RWPE1 (cell line): ENCODE measurements around the gene CDK5RAP2.

Experiments used
- CTCF ChIA-PET: fragments of 350-600 bp; sonication (Branson Sonifier 250); formaldehyde crosslinking; extraction: SDS; loops from one replicate; lab custom pipeline; 2021; lab: Yijun Ruan, JAX
- POLR2A ChIA-PET: fragments of 400-600 bp; formaldehyde crosslinking; extraction: SDS; loops from one replicate; lab custom pipeline; 2020; ENCODE audit warnings: antibody characterized with exemption; ENCODE audit not compliant: low non-redundant PET; lab: Yijun Ruan, JAX
- DNase-seq: peaks from one replicate; pipeline ENCODE4 v3.0.0; 2012; ENCODE audit warnings: low spot score
- H3K27ac ChIP-seq: fragments of 450-650 bp; 2 replicates; pipeline ENCODE4 v1.5.1; 2017
- TF ChIP-seq, protein P1 (sequence below): fragments of 450-650 bp; conservative IDR thresholded peaks from 2 replicates; pipeline ENCODE4 v1.5.1; 2017; ENCODE audit warnings: low read depth, mild to moderate bottlenecking

The CDK5RAP2 gene

DNA sequence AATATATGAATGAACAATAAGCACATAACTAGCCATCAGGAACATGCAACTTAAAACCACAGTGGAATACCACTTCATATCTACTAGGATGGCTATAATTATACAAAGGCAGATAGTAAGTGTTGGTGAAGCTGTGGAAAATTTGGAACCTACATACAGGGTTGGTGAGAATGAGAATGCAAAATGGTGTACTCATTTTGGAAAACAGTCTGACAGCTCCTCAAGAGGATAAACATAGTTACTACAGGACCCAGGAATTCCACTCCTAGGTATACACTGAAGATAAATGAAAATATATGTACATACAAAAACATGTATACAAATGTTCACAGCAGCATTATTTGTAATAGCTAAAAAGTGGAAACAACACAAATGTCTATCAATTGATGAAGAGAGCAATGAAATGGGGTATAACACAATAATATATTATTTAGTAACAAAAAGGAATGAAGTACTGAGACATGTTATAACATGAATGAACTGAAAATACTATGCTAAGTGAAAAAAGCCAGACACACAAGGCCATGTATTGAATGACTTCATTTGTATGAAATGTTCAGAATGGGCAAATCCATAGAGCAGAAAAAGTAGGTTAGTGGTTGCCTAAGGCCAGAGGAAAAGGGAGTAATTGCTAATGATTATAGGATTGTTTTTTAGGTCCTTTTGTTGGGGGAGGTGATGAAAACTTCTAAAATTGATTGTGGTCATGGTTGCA is 31.2 kb upstream of the CDK5RAP2 start:
- no peak for DNase-seq
- H3K27ac ChIP-seq: no peak overlapping the region
- ChIA-PET POLR2A (no interaction called here), CTCF (interaction anchor here (0.6 to 1.7 kb wide), 3 partner anchors 9 to 464 kb away, joined by 3 to 4 read pairs (median 3); no protein-coding TSS in a partner anchor)
- TF ChIP-seq, protein P1, sequence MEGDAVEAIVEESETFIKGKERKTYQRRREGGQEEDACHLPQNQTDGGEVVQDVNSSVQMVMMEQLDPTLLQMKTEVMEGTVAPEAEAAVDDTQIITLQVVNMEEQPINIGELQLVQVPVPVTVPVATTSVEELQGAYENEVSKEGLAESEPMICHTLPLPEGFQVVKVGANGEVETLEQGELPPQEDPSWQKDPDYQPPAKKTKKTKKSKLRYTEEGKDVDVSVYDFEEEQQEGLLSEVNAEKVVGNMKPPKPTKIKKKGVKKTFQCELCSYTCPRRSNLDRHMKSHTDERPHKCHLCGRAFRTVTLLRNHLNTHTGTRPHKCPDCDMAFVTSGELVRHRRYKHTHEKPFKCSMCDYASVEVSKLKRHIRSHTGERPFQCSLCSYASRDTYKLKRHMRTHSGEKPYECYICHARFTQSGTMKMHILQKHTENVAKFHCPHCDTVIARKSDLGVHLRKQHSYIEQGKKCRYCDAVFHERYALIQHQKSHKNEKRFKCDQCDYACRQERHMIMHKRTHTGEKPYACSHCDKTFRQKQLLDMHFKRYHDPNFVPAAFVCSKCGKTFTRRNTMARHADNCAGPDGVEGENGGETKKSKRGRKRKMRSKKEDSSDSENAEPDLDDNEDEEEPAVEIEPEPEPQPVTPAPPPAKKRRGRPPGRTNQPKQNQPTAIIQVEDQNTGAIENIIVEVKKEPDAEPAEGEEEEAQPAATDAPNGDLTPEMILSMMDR: peak; percentile 18; the same call in 1 of the 2 replicates

DNA sequence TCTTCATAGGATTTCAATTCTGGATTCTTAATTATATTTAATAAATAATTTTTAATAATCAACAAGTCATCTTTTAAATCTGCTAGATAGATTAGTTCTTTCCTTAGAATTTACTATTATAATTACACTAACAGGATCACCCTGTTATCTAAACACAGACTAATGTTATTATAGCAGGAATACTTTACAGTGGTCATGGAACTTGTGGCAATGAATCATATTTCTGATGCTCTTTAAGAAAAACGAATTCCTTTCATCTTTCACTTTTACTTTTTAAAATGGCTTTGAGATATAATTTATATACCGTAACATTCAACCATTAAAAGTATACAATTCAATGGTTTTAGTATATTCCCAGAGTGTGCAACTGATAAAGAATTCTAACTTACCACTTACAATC is 29.7 kb upstream of the CDK5RAP2 start:
- ChIA-PET POLR2A (no interaction called here), CTCF (interaction anchor here (0.6 kb wide), 1 partner anchor 8 kb away, joined by 3 read pairs; no protein-coding TSS in a partner anchor)
- TF ChIP-seq, protein P1: no peak
- no peak for DNase-seq
- no peak overlapping the region for H3K27ac ChIP-seq

DNA sequence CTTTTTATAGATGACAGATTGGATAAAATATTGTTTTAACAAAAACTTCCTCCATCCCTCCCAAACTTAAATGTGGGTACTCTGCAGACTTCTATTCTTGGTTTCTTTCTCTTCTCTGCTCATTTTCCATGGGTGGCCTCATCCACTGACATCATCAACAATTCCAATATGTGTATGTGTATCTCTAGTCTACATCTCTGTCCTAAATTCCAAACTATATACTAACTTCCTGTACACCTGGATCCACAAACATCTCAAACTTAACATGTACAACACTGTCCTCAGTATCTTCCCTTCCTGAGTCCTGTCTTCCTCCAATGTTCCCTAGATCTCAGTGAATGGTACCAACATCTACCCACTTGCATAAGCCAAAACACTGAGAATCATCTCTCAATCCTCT is 28.5 kb upstream of the CDK5RAP2 start:
- ChIA-PET CTCF (no interaction called here), POLR2A (no interaction called here)
- H3K27ac ChIP-seq: no peak overlapping the region
- TF ChIP-seq, protein P1: no peak
- DNase-seq: peak; percentile 39

DNA sequence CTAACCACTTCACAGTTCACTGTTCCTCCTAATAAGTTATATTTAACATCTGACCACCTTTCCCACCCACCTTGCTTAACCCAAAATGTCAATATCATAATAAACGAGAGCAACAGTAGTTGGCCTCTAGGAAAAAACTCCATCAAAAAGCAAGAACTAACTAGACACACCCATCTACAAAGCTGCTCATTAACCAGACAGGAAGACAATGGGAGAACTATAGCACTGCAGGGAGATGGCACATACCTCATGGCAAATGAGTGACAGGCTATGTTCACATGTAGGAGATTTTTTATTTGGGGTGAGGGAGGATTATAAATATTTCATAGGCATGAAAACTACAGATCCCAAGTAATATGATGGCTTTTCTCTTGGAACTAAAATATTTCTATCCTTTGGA is 23.6 kb upstream of the CDK5RAP2 start:
- no peak overlapping the region for H3K27ac ChIP-seq
- POLR2A ChIA-PET: no interaction called here
- DNase-seq: no peak
- TF ChIP-seq, protein P1: no peak
- CTCF ChIA-PET: no interaction called here

GRCh38 chr9:120603010-120603409 is 23.0 kb upstream of the CDK5RAP2 start:
- TF ChIP-seq, protein P1: no peak
- no peak for DNase-seq
- ChIA-PET POLR2A (no interaction called here), CTCF (no interaction called here)
- no peak overlapping the region for H3K27ac ChIP-seq

- H3K27ac ChIP-seq: no peak overlapping the region
- ChIA-PET CTCF (no interaction called here), POLR2A (no interaction called here)
- no peak for DNase-seq
- TF ChIP-seq, protein P1: no peak
These were observed 13.9 kb upstream of the CDK5RAP2 start for GRCh38 chr9:120593955-120594277.
